ENCODE data around the gene AQP3.

GRCh38 chr9:33404788-33405362 lies 42.5 kb downstream of the AQP3 start:
- TF ChIP-seq CTCF (IDR thresholded peaks at IDR 0.05; ENCODE audit: borderline replicate concordance, extremely low read depth, low read length, poor library complexity, severe bottlenecking), result no peak
- no peak for TF ChIP-seq EZH2 (IDR thresholded peaks at IDR 0.05; ENCODE audit: borderline replicate concordance, low read depth, low read length, severe bottlenecking)

Data from DND-41 (cell line).